Naive thymus-derived CD4-positive, alpha-beta T cell (primary cell): Measurements from ENCODE around the gene GBE1. TPM values are rescaled to one million over a fixed set of nuclear protein-coding genes. Genes with fewer than 3 reads are reported as not detected.

Experiments used
- ATAC-seq: fragments of 150-1000 bp; cut with Tn5 transposase; 2 replicates; pipeline ENCODE4 v1.10.0; 2021; ENCODE audit warnings: mild to moderate bottlenecking, moderate library complexity
- CTCF ChIA-PET: fragments of 350-600 bp; sonication (Branson Sonifier 250); formaldehyde crosslinking; loops from one replicate; lab custom pipeline; 2021; ENCODE audit warnings: antibody characterized with exemption; lab: Charles Lee
- POLR2A ChIA-PET: fragments of 350-600 bp; sonication (Branson Sonifier 250); formaldehyde crosslinking; loops from one replicate; lab custom pipeline; 2021; ENCODE audit warnings: antibody characterized with exemption, inconsistent platforms; lab: Charles Lee
- DNase-seq, 9 donors: peaks; one replicate each; pipeline versions ENCODE4 v3.0.0 to v3.0.0-alpha.2; 2020 to 2022; ENCODE audit warnings: mixed read lengths in 1 of 9
- H3K27ac ChIP-seq: one replicate; pipeline ENCODE4 v1.7.0; 2013; ENCODE audit warnings: mild to moderate bottlenecking, low read depth, low read length, moderate library complexity
- H3K27me3 ChIP-seq, 2 donors: one replicate each; pipeline ENCODE4 v1.7.0; 2013; ENCODE audit warnings: low read length in 2 of 2, mild to moderate bottlenecking in 2 of 2, moderate library complexity in 2 of 2; ENCODE audit not compliant: control insufficient read depth in 2 of 2, insufficient read depth in 2 of 2
- H3K36me3 ChIP-seq, 3 experiments: 1 replicate in 2 of 3; 2 replicates in 1 of 3; pipeline ENCODE4 v1.7.0; 2013; ENCODE audit warnings: low read length in 3 of 3, mild to moderate bottlenecking in 3 of 3, moderate library complexity in 1 of 3; ENCODE audit not compliant: insufficient read depth in 3 of 3, control insufficient read depth in 2 of 3
- H3K4me1 ChIP-seq, 2 donors: one replicate each; pipeline ENCODE4 v1.7.0; 2013; ENCODE audit warnings: low read length in 2 of 2, mild to moderate bottlenecking in 2 of 2, moderate library complexity in 1 of 2; ENCODE audit not compliant: control insufficient read depth in 2 of 2, insufficient read depth in 2 of 2
- H3K4me3 ChIP-seq: 2 replicates; pipeline ENCODE4 v1.7.0; 2013; ENCODE audit warnings: mild to moderate bottlenecking, low read length
- H3K9me3 ChIP-seq, 3 experiments: 1 replicate in 2 of 3; 2 replicates in 1 of 3; pipeline ENCODE4 v1.7.0; 2013; ENCODE audit warnings: low read length in 3 of 3; ENCODE audit not compliant: control insufficient read depth in 2 of 3
- H3K27ac Mint-ChIP-seq, 9 donors: one replicate each; pipeline ENCODE4 v1.8.0; 2020 to 2022; ENCODE audit warnings: mixed read lengths in 9 of 9, mild to moderate bottlenecking in 8 of 9, moderate library complexity in 5 of 9, inconsistent platforms in 2 of 9
- H3K27me3 Mint-ChIP-seq, 5 donors: one replicate each; pipeline ENCODE4 v1.8.0; 2021 to 2022; ENCODE audit warnings: mixed read lengths in 5 of 5, mild to moderate bottlenecking in 1 of 5
- H3K36me3 Mint-ChIP-seq, 5 donors: one replicate each; pipeline ENCODE4 v1.8.0; 2020 to 2022; ENCODE audit warnings: mixed read lengths in 5 of 5, mild to moderate bottlenecking in 3 of 5, inconsistent platforms in 1 of 5
- H3K4me1 Mint-ChIP-seq, 7 donors: one replicate each; pipeline ENCODE4 v1.8.0; 2020 to 2022; ENCODE audit warnings: mixed read lengths in 7 of 7, mild to moderate bottlenecking in 3 of 7, inconsistent platforms in 1 of 7
- H3K4me3 Mint-ChIP-seq, 10 donors: one replicate each; pipeline ENCODE4 v1.8.0; 2020 to 2022; ENCODE audit warnings: mild to moderate bottlenecking in 10 of 10, mixed read lengths in 10 of 10, moderate library complexity in 6 of 10, inconsistent platforms in 2 of 10
- H3K9me3 Mint-ChIP-seq, 11 donors: one replicate each; pipeline ENCODE4 v1.8.0; 2020 to 2022; ENCODE audit warnings: mixed read lengths in 11 of 11, mild to moderate bottlenecking in 4 of 11, inconsistent platforms in 1 of 11, moderate library complexity in 1 of 11
- intact Hi-C, 2 donors: fragments of 100-400 bp; cut with micrococcal nuclease; formaldehyde crosslinking; loops; one replicate each; pipeline ENCODE4 v1.15.1; 2023
- polyA plus RNA-seq, 2 donors: library from polyadenylated mRNA; unstranded; fragments of 300-500 nt; fragmentation: Illumina TruSeq; gene quantifications; one replicate each; pipeline ENCODE4 v1.2.3, GENCODE V29; 2021
- total RNA-seq, 6 experiments: library from RNA in 5 of 6; stranded (reverse) in 5 of 6; gene quantifications; 1 replicate in 5 of 6; 2 replicates in 1 of 6; pipeline ENCODE4 v1.2.3 and lab custom pipeline; 2021 to 2026

The GBE1 gene
- total and polyA plus RNA-seq, 7 experiments from 2014 or later = 6.5 to 33.2 (median 8.3) TPM

- H3K9me3 ChIP-seq = no peaks in the 10 kb centered on the region
- no peaks in the 10 kb centered on the region for H3K4me1 ChIP-seq
- Mint-ChIP-seq H3K27ac (no peak overlapping the region), H3K4me3 (no peak overlapping the region), H3K9me3 (no peaks in the 10 kb centered on the region), H3K4me1 (no peaks in the 10 kb centered on the region), H3K27me3 (no peaks in the 10 kb centered on the region), H3K36me3 (peaks cover 0 to 9% (median 6%) of the 10 kb centered on the region in 5 donors)
- ATAC-seq = no peak
- ChIA-PET POLR2A (no interaction called here), CTCF (no interaction called here)
- H3K4me3 ChIP-seq = no peak overlapping the region
- no peak for DNase-seq
- intact Hi-C loops = loop anchor here in 1 of 2 donors (10.0 kb wide), 1 partner anchor 185 kb away; the partner anchor contains the start of gene GBE1
- H3K36me3 ChIP-seq = no peaks in the 10 kb centered on the region
- H3K27me3 ChIP-seq = no peaks in the 10 kb centered on the region
- no peak overlapping the region for H3K27ac ChIP-seq
Measured at GRCh38 chr3:81579744-81580143, 181.7 kb downstream of the GBE1 start.

GRCh38 chr3:81572201-81572756 lies 189.2 kb downstream of the GBE1 start:
- intact Hi-C loops = no loop called here
- CTCF ChIA-PET = no interaction called here
- no peaks in the 10 kb centered on the region for H3K27me3 Mint-ChIP-seq
- peaks cover 0 to 39% (median 28%) of the 10 kb centered on the region in 5 donors for H3K36me3 Mint-ChIP-seq
- no peaks in the 10 kb centered on the region for H3K9me3 ChIP-seq
- POLR2A ChIA-PET = no interaction called here
- peaks cover 0 to 12% (median 5%) of the 10 kb centered on the region in 7 donors for H3K4me1 Mint-ChIP-seq
- H3K36me3 ChIP-seq = no peaks in the 10 kb centered on the region
- DNase-seq (no peak), ATAC-seq (no peak)
- no peak overlapping the region for H3K4me3 ChIP-seq
- no peak overlapping the region for H3K27ac Mint-ChIP-seq
- peaks cover 0 to 10% (median 3%) of the 10 kb centered on the region in 11 donors for H3K9me3 Mint-ChIP-seq
- H3K27me3 ChIP-seq = no peaks in the 10 kb centered on the region
- H3K4me1 ChIP-seq = no peaks in the 10 kb centered on the region
- no peak overlapping the region for H3K4me3 Mint-ChIP-seq
- H3K27ac ChIP-seq = no peak overlapping the region

- POLR2A ChIA-PET = no interaction called here
- DNase-seq = no peak
Measured at GRCh38 chr3:81568378-81568777, 193.1 kb downstream of the GBE1 start.

DNA sequence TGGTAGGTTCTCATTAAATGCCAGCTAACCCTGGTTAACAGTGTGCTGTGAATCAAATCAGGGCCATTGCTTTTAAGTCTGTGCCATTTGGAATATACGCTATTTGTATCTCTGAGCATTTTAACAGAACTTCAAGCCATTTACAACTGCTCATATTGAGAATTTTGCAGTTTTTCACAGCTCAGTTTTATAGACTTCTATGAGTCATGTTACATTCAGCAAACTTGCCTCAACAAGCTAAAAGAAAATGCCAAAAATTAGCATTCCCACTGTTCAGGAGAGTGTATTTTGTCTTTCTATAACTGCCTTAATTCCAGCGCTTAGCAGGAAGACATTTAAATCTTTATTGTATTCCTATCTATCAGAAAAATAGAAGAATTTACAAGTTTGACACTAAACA lies 196.4 kb downstream of the GBE1 start:
- peaks cover 0 to 45% (median 43%) of the 10 kb centered on the region in 5 donors for H3K36me3 Mint-ChIP-seq
- H3K27ac Mint-ChIP-seq = no peak overlapping the region
- peaks cover 0 to under 1% (median 0%) of the 10 kb centered on the region in 7 donors for H3K4me1 Mint-ChIP-seq
- POLR2A ChIA-PET = no interaction called here
- Histone ChIP-seq H3K9me3 (no peaks in the 10 kb centered on the region), H3K36me3 (no peaks in the 10 kb centered on the region), H3K27ac (no peak overlapping the region), H3K4me3 (no peak overlapping the region), H3K27me3 (no peaks in the 10 kb centered on the region), H3K4me1 (no peaks in the 10 kb centered on the region)
- CTCF ChIA-PET = no interaction called here
- no peaks in the 10 kb centered on the region for H3K27me3 Mint-ChIP-seq
- ATAC-seq = no peak
- H3K4me3 Mint-ChIP-seq = no peak overlapping the region
- intact Hi-C loops = no loop called here
- DNase-seq = no peak
- peaks cover 0 to 29% (median 10%) of the 10 kb centered on the region in 11 donors for H3K9me3 Mint-ChIP-seq

More at GRCh38 chr3:81568378-81568777, 193.1 kb downstream of the GBE1 start:
- intact Hi-C loops = no loop called here
- CTCF ChIA-PET = interaction anchor here (0.9 kb wide), 1 partner anchor 14 kb away, joined by 3 read pairs; no protein-coding TSS in a partner anchor
- no peaks in the 10 kb centered on the region for H3K27me3 Mint-ChIP-seq
- Histone ChIP-seq H3K4me1 (no peaks in the 10 kb centered on the region), H3K27ac (no peak overlapping the region), H3K9me3 (no peaks in the 10 kb centered on the region), H3K27me3 (no peaks in the 10 kb centered on the region), H3K36me3 (no peaks in the 10 kb centered on the region), H3K4me3 (no peak overlapping the region)
- no peak for ATAC-seq
- peaks cover 0 to 56% (median 50%) of the 10 kb centered on the region in 5 donors for H3K36me3 Mint-ChIP-seq
- H3K4me1 Mint-ChIP-seq = peaks cover 0 to 12% (median 5%) of the 10 kb centered on the region in 7 donors
- no peak overlapping the region for H3K27ac Mint-ChIP-seq
- peaks cover 0 to 34% (median 10%) of the 10 kb centered on the region in 11 donors for H3K9me3 Mint-ChIP-seq
- no peak overlapping the region for H3K4me3 Mint-ChIP-seq

GRCh38 chr3:81558106-81558505 lies 203.3 kb downstream of the GBE1 start:
- Mint-ChIP-seq H3K4me1 (peaks cover 0 to 5% (median 0%) of the 10 kb centered on the region in 7 donors), H3K36me3 (peaks cover 0 to 15% (median 10%) of the 10 kb centered on the region in 5 donors), H3K27ac (no peak overlapping the region), H3K4me3 (no peak overlapping the region), H3K27me3 (no peaks in the 10 kb centered on the region), H3K9me3 (peaks cover 0 to 2% (median 0%) of the 10 kb centered on the region in 11 donors)
- ChIA-PET CTCF (no interaction called here), POLR2A (no interaction called here)
- ATAC-seq (no peak), DNase-seq (no peak)
- H3K4me1 ChIP-seq = no peaks in the 10 kb centered on the region
- no peaks in the 10 kb centered on the region for H3K36me3 ChIP-seq
- no peak overlapping the region for H3K4me3 ChIP-seq
- intact Hi-C loops = no loop called here
- H3K9me3 ChIP-seq = no peaks in the 10 kb centered on the region
- no peaks in the 10 kb centered on the region for H3K27me3 ChIP-seq
- H3K27ac ChIP-seq = no peak overlapping the region

DNA sequence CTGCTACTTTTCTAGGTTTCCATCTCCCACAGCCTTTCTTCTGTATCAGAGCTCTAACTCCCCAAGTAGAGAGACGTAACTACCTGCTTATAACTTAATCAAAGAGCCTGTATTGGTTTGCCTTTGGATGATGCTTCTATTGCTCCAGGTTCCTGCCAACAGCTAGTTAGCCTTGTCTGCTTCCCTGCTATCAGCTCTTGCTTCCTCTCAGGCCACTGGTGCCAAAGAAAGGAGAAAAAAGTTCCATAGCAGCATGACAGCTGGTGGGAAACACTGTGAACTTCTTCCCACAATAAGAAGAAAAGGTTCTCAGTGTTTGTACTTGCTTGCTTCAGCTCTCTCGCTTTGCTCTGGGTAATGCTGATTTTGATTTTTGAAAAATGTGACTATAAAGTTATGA lies 206.6 kb downstream of the GBE1 start:
- no peaks in the 10 kb centered on the region for H3K27me3 ChIP-seq
- H3K9me3 ChIP-seq = no peaks in the 10 kb centered on the region
- peak overlapping the region in 1 of 9 donors; percentile 17 for H3K27ac Mint-ChIP-seq
- H3K4me1 ChIP-seq = no peaks in the 10 kb centered on the region
- H3K36me3 ChIP-seq = no peaks in the 10 kb centered on the region
- peaks cover 10 to 20% (median 16%) of the 10 kb centered on the region in 5 donors for H3K36me3 Mint-ChIP-seq
- ChIA-PET POLR2A (no interaction called here), CTCF (no interaction called here)
- H3K27ac ChIP-seq = no peak overlapping the region
- H3K4me1 Mint-ChIP-seq = peaks cover 0 to 5% (median 0%) of the 10 kb centered on the region in 7 donors
- no peak overlapping the region for H3K4me3 Mint-ChIP-seq
- ATAC-seq (no peak), DNase-seq (no peak)
- H3K9me3 Mint-ChIP-seq = peaks cover 0 to 21% (median 9%) of the 10 kb centered on the region in 11 donors
- no peaks in the 10 kb centered on the region for H3K27me3 Mint-ChIP-seq
- no peak overlapping the region for H3K4me3 ChIP-seq
- intact Hi-C loops = no loop called here

DNA sequence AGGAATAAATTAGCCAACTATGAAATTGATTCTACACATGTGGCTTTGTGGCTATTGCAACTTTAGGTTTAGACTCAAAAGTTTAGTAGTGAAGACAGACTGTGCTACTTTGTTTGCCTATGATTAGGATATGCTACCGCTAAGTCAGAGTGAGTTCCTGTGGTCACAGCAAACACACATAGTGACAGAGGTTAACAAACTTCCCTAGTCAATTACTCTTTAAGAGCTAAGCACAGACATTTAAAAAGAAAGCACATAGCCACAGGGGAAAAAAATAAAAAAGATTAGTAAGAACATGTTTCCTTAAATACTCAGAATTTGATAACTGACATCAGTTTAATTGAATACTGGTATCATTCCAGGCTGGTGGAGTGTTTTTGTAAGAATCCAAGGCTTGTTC lies 207.1 kb downstream of the GBE1 start:
- Histone ChIP-seq H3K9me3 (no peaks in the 10 kb centered on the region), H3K4me3 (no peak overlapping the region), H3K27me3 (no peaks in the 10 kb centered on the region), H3K4me1 (no peaks in the 10 kb centered on the region), H3K36me3 (no peaks in the 10 kb centered on the region), H3K27ac (no peak overlapping the region)
- ChIA-PET POLR2A (no interaction called here), CTCF (no interaction called here)
- intact Hi-C loops = no loop called here
- Mint-ChIP-seq H3K4me1 (peaks cover 0 to 5% (median 0%) of the 10 kb centered on the region in 7 donors), H3K36me3 (peaks cover 10 to 20% (median 16%) of the 10 kb centered on the region in 5 donors), H3K9me3 (peaks cover 0 to 23% (median 10%) of the 10 kb centered on the region in 11 donors), H3K27ac (no peak overlapping the region), H3K4me3 (no peak overlapping the region), H3K27me3 (no peaks in the 10 kb centered on the region)
- DNase-seq (no peak), ATAC-seq (no peak)
